Large intestine (tissue), 12 donors: ENCODE results near the gene OSGEPL1. TPM values are rescaled to one million over a fixed set of nuclear protein-coding genes. Genes with fewer than 3 reads are reported as not detected.
A peak's percentile ranks its signal among the peaks of the same experiment; 100 is the strongest.

Source experiments
- DNase-seq, 2 donors: peaks; one replicate each; pipeline versions ENCODE4 v3.0.0 to v3.0.0-alpha.2; 2013
- H3K27ac ChIP-seq: one replicate; pipeline ENCODE4 v1.5.1; 2013; ENCODE audit warnings: low read length
- H3K27me3 ChIP-seq: 2 replicates; pipeline ENCODE4 v1.6.1; 2013; ENCODE audit warnings: low read length; ENCODE audit not compliant: control insufficient read depth, insufficient read depth
- H3K36me3 ChIP-seq: 2 replicates; pipeline ENCODE4 v1.6.1; 2013; ENCODE audit warnings: low read length; ENCODE audit not compliant: control insufficient read depth, insufficient read depth
- H3K4me1 ChIP-seq: one replicate; pipeline ENCODE4 v1.6.1; 2013; ENCODE audit warnings: low read length; ENCODE audit not compliant: control insufficient read depth, insufficient read depth
- H3K4me3 ChIP-seq: one replicate; pipeline ENCODE4 v1.5.1; 2013; ENCODE audit warnings: low read length
- H3K9me3 ChIP-seq: one replicate; pipeline ENCODE4 v1.6.1; 2013; ENCODE audit warnings: mild to moderate bottlenecking, low read depth, low read length, moderate library complexity; ENCODE audit not compliant: control insufficient read depth
- WGBS: methylation state at CpG from one replicate; pipeline ENCODE4 v1.1.5; 2013; ENCODE audit warnings: low lambda C conversion rate; ENCODE audit not compliant: insufficient coverage; 5-methylcytosine and 5-hydroxymethylcytosine counted together
- long read RNA-seq, 11 donors: transcript quantifications; one replicate each; lab custom pipeline, GENCODE V29; 2026
- polyA plus RNA-seq: library from polyadenylated mRNA; unstranded; fragments of 120-200 nt; gene quantifications from one replicate; pipeline ENCODE4 v1.2.1, GENCODE V29; 2013

Gene OSGEPL1
- polyA plus RNA-seq: 11.8 TPM
- long read RNA-seq, donor 1, partial matches to known transcripts: 0 of 1 reads
- long read RNA-seq, donor 1, other reads (novel, unspliced or antisense): 0 of 1 reads
- long read RNA-seq, donor 2, partial matches to known transcripts: 41 of 41 reads
- long read RNA-seq, donor 2, other reads (novel, unspliced or antisense): 0 of 41 reads
- long read RNA-seq, donor 3: 0 reads
- long read RNA-seq, donor 4: 0 reads
- long read RNA-seq, donor 5, partial matches to known transcripts: 8 of 8 reads
- long read RNA-seq, donor 5, other reads (novel, unspliced or antisense): 0 of 8 reads
- long read RNA-seq, donor 6, partial matches to known transcripts: 0 of 1 reads
- long read RNA-seq, donor 6, other reads (novel, unspliced or antisense): 0 of 1 reads
- long read RNA-seq, donor 7, partial matches to known transcripts: 5 of 5 reads
- long read RNA-seq, donor 7, other reads (novel, unspliced or antisense): 0 of 5 reads
- long read RNA-seq, donor 8, partial matches to known transcripts: 10 of 10 reads
- long read RNA-seq, donor 8, other reads (novel, unspliced or antisense): 0 of 10 reads
- long read RNA-seq, donor 9, partial matches to known transcripts: 0 of 1 reads
- long read RNA-seq, donor 9, other reads (novel, unspliced or antisense): 0 of 1 reads
- long read RNA-seq, donor 10, partial matches to known transcripts: 9 of 10 reads
- long read RNA-seq, donor 10, other reads (novel, unspliced or antisense): 0 of 10 reads
- long read RNA-seq, donor 11, partial matches to known transcripts: 6 of 9 reads
- long read RNA-seq, donor 11, other reads (novel, unspliced or antisense): 0 of 9 reads

GRCh38 chr2:189762551-189763298, at the start of gene OSGEPL1:
TSS of gene OSGEPL1 (minus strand) at chr2:189762792. CDS start at chr2:189761640, 1,152 bp downstream.
- Histone ChIP-seq H3K27ac (peak within 1 kb of the TSS; percentile 87), H3K27me3 (no peaks in the 10 kb centered on the region), H3K4me1 (peaks cover 3% of the 10 kb centered on the region), H3K36me3 (peaks cover 6% of the 10 kb centered on the region), H3K9me3 (no peaks in the 10 kb centered on the region), H3K4me3 (peak within 1 kb of the TSS; percentile 83)
- peak; percentile 94 to 97 for DNase-seq
- no CpG with 5 or more reads among the region's 33 CpGs for WGBS

GRCh38 chr2:189803431-189803830, 40.8 kb upstream of the OSGEPL1 start:
- 100% methylated on average over 1 of the region's 3 CpGs for WGBS
- H3K4me1 ChIP-seq: no peaks in the 10 kb centered on the region
- H3K27me3 ChIP-seq: no peaks in the 10 kb centered on the region
- peaks cover 7% of the 10 kb centered on the region for H3K36me3 ChIP-seq
- no peak overlapping the region for H3K27ac ChIP-seq
- no peak overlapping the region for H3K4me3 ChIP-seq
- H3K9me3 ChIP-seq: no peaks in the 10 kb centered on the region
- no peak for DNase-seq

GRCh38 chr2:189802396-189802912, 39.9 kb upstream of the OSGEPL1 start:
- no CpG with 5 or more reads among the region's 2 CpGs for WGBS

GRCh38 chr2:189799531-189799930, 36.9 kb upstream of the OSGEPL1 start:
- Histone ChIP-seq H3K27me3 (no peaks in the 10 kb centered on the region), H3K27ac (no peak overlapping the region), H3K9me3 (no peaks in the 10 kb centered on the region), H3K4me1 (no peaks in the 10 kb centered on the region), H3K4me3 (no peak overlapping the region), H3K36me3 (peaks cover 14% of the 10 kb centered on the region)
- no peak for DNase-seq
- WGBS: no CpG with 5 or more reads among the region's 2 CpGs

More at GRCh38 chr2:189802396-189802912, 39.9 kb upstream of the OSGEPL1 start:
- Histone ChIP-seq H3K27me3 (no peaks in the 10 kb centered on the region), H3K27ac (no peak overlapping the region), H3K4me3 (no peak overlapping the region), H3K36me3 (peaks cover 9% of the 10 kb centered on the region), H3K9me3 (no peaks in the 10 kb centered on the region), H3K4me1 (no peaks in the 10 kb centered on the region)
- DNase-seq: no peak

- DNase-seq: no peak
- H3K9me3 ChIP-seq: no peaks in the 10 kb centered on the region
- no peak overlapping the region for H3K27ac ChIP-seq
- H3K4me1 ChIP-seq: no peaks in the 10 kb centered on the region
- no peak overlapping the region for H3K4me3 ChIP-seq
- H3K27me3 ChIP-seq: no peaks in the 10 kb centered on the region
- peaks cover 17% of the 10 kb centered on the region for H3K36me3 ChIP-seq
These were observed 36.4 kb upstream of the OSGEPL1 start for GRCh38 chr2:189799030-189799331.

GRCh38 chr2:189798312-189799029, 35.9 kb upstream of the OSGEPL1 start:
- DNase-seq: peak in 1 of 2 donors; percentile 17
- no peaks in the 10 kb centered on the region for H3K9me3 ChIP-seq
- WGBS: 100% methylated on average over 1 of the region's 4 CpGs
- H3K36me3 ChIP-seq: peaks cover 19% of the 10 kb centered on the region
- H3K27me3 ChIP-seq: no peaks in the 10 kb centered on the region
- H3K4me3 ChIP-seq: no peak overlapping the region
- H3K4me1 ChIP-seq: no peaks in the 10 kb centered on the region
- H3K27ac ChIP-seq: no peak overlapping the region

GRCh38 chr2:189797902-189798301, 35.3 kb upstream of the OSGEPL1 start:
- no peak overlapping the region for H3K27ac ChIP-seq
- H3K36me3 ChIP-seq: peaks cover 23% of the 10 kb centered on the region
- whole genome bisulfite sequencing: no CpG with 5 or more reads among the region's 6 CpGs

GRCh38 chr2:189794310-189794709, 31.7 kb upstream of the OSGEPL1 start:
- no CpG with 5 or more reads among the region's 1 CpG for WGBS
- Histone ChIP-seq H3K4me1 (no peaks in the 10 kb centered on the region), H3K27ac (no peak overlapping the region), H3K9me3 (no peaks in the 10 kb centered on the region), H3K4me3 (no peak overlapping the region), H3K36me3 (peaks cover 23% of the 10 kb centered on the region), H3K27me3 (no peaks in the 10 kb centered on the region)
- no peak for DNase-seq

More at GRCh38 chr2:189797902-189798301, 35.3 kb upstream of the OSGEPL1 start:
- H3K27me3 ChIP-seq: no peaks in the 10 kb centered on the region
- H3K4me1 ChIP-seq: no peaks in the 10 kb centered on the region
- DNase-seq: no peak
- no peak overlapping the region for H3K4me3 ChIP-seq
- H3K9me3 ChIP-seq: no peaks in the 10 kb centered on the region

GRCh38 chr2:189791338-189792042, 28.9 kb upstream of the OSGEPL1 start:
- Histone ChIP-seq H3K9me3 (no peaks in the 10 kb centered on the region), H3K4me3 (no peak overlapping the region), H3K4me1 (no peaks in the 10 kb centered on the region), H3K36me3 (peaks cover 22% of the 10 kb centered on the region), H3K27me3 (no peaks in the 10 kb centered on the region), H3K27ac (no peak overlapping the region)
- WGBS: 98% methylated on average over 6 of the region's 12 CpGs
- DNase-seq: no peak
